GM23338 (cell line): ENCODE data around the gene TSPAN32.

Source experiments
- CTCF ChIP-seq, 2 experiments: fragments of 200-600 bp in 1 of 2; sonication (generic) in 1 of 2; conservative IDR thresholded peaks; 2 replicates each; pipeline versions ENCODE4 v1.5.1 to v1.6.1; 2016 to 2017; ENCODE audit warnings: antibody characterized with exemption in 2 of 2, low read depth in 2 of 2, mild to moderate bottlenecking in 2 of 2, moderate library complexity in 1 of 2
- POLR2AphosphoS5 ChIP-seq: IDR thresholded peaks from 2 replicates; pipeline ENCODE4 v1.6.1; 2016; ENCODE audit warnings: antibody characterized with exemption, low read depth

DNA sequence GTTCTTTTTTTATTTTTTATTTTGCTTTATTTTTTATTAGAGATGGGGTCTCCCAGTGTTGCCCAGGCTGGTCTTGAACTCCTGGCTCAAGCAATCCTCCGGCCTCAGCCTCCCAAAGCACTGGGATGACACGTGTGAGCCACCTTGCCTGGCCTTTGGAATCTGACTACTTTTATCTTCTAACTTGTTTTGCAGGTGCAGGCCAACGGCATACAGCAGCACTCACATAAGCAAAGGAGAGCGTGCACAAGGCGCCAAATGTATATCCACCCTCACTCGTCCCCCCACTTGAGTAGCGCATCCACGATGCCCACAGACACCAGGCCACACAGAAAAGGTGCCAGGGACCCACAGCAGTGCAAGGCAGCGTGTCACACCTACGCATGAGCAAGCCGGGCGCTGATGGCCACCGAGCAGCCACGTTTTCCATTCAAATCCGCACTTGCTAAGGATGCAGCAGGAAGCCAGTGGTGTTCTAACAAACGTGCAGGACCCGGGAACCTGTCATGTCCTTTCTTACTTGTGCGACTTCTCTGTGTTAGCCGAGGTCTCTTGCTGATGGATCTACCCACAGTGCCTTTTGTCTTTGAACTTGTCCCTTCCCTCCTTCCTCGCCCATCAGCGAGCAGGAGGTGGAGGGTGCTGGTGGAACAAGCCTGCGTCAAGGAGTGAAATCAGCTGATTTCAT, 37.3 kb upstream of the TSPAN32 start:
- TF ChIP-seq CTCF (conservative IDR thresholded peaks at IDR 0.05; ENCODE audit: low read depth in 2 of 2) (no peak), POLR2AphosphoS5 (no peak)
